K562 (cell line): ENCODE results near the gene CAMK2B. TPM values are rescaled to one million over a fixed set of nuclear protein-coding genes. Genes with fewer than 3 reads are reported as not detected.

Experiments
- CHD7 ChIP-seq: fragments of 200-600 bp; sonication (generic); IDR thresholded peaks from one replicate; pipeline ENCODE4 v1.6.1; 2012; ENCODE audit warnings: mild to moderate bottlenecking, low read depth, low read length, inconsistent platforms
- polyA plus RNA-seq, 8 experiments: library from polyadenylated mRNA; depleted of rRNA in 4 of 8; stranded (reverse) in 5 of 8; unstranded in 3 of 8; fragments of >200 nt; fragmentation: Nextera tagmentation in 2 of 8; fragmentation: Illumina TruSeq in 1 of 8; extraction: Ambion mirVana in 2 of 8; extraction: Trizol in 1 of 8; gene quantifications; 2 replicates each; pipeline versions ENCODE4 v1.2.1 to v1.2.3, GENCODE V29; 2011 to 2014; ENCODE audit warnings: inconsistent platforms in 1 of 8, missing spikeins in 1 of 8
- total RNA-seq, 7 experiments: library from RNA; depleted of rRNA in 6 of 7; stranded (reverse); fragments of >200 nt in 6 of 7; fragmentation: Illumina TruSeq in 2 of 7; extraction: Trizol in 2 of 7; gene quantifications; 2 replicates each; pipeline versions ENCODE4 v1.2.1 to v1.2.3, GENCODE V29; 2011 to 2021; ENCODE audit warnings: low replicate concordance in 1 of 7

The CAMK2B gene
- total and polyA plus RNA-seq, 9 of the 15 experiments (the other 6 are each of a cell fraction or from before 2014, with no cell fraction given), result 0.04 to 0.09 (median 0.05) TPM; not detected in 4

- TF ChIP-seq CHD7, result no peak
These were observed 31.7 kb downstream of the CAMK2B start (continued) for GRCh38 chr7:44293561-44294324.
